ENCODE results near the gene PTPRN. TPM values are rescaled to one million over a fixed set of nuclear protein-coding genes. Genes with fewer than 3 reads are reported as not detected.

The PTPRN gene
- total and polyA plus RNA-seq, 2 of the 4 experiments (the other 2 are of a cell fraction): 5.2 to 22.0 TPM

DNA sequence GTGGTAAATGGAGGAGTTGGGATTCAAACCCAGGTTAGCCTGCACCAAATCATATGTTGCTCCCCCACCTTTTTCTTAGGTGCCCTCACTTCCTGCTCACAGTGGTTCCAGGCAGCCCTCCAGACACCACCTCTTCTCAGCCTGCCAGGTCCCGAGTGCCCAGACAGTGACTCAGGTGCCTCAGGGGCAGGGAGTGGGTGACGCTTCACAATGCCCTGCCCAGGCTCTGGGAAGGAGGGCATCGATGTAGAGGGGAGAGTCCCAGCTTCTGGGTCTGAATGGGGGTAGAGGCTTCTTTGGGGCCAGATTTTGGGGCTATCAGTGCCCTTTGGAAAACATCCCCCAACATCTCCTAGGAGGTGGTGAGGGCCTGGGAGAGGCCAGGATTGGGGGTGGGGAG lies 35.3 kb downstream of the PTPRN start:
- H3K36me3 ChIP-seq (ENCODE audit: control insufficient read depth, insufficient read depth, low read length): no peaks in the 10 kb centered on the region
- no TSS peak for BruUV-seq (replicated peaks)
- ATAC-seq (ENCODE audit: low read depth) (no peak), DNase-seq (no peak)
- peak overlapping the region; percentile 68; the same call in 2 of the 3 replicates for H2BK15ac ChIP-seq (ENCODE audit: low read depth, low read length)
- ChIA-PET CTCF (interaction anchor here (1.2 kb wide), 1 partner anchor 21 kb away, joined by 6 read pairs; no protein-coding TSS in a partner anchor), POLR2A (ENCODE audit: unreplicated experiment) (no interaction called here)
- H2AFZ ChIP-seq (replicated peaks; ENCODE audit: low read length, poor library complexity): peak overlapping the region; percentile 82
- in situ Hi-C loops (cut with MboI; ENCODE audit: low sequenced_read_pairs) (no loop called here), dilution Hi-C loops (cut with HindIII; ENCODE audit: low sequenced_read_pairs, unreplicated experiment) (no loop called here), intact Hi-C loops (cut with micrococcal nuclease) (no loop called here)
- no CpG with 5 or more reads among the region's 3 CpGs for WGBS, 2 experiments (ENCODE audit: extremely low coverage in 2 of 2, insufficient read length in 1 of 2)
- no peaks in the 10 kb centered on the region for H4K20me1 ChIP-seq (ENCODE audit: insufficient read depth, low read length)
- H3K56ac ChIP-seq (ENCODE audit: extremely low read depth, insufficient read depth, low read length): no peak overlapping the region
- peak overlapping the region; percentile 87 for H2BK120ac ChIP-seq (ENCODE audit: low read depth, low read length)
- peaks cover 20% of the 10 kb centered on the region for H3K4me1 ChIP-seq (ENCODE audit: control insufficient read depth, insufficient read depth, low read length)
- H2BK20ac ChIP-seq (ENCODE audit: low read depth, low read length): peak overlapping the region; percentile 47
- peak overlapping the region; percentile 75; the same call in 1 of the 2 replicates for H4K5ac ChIP-seq (ENCODE audit: low read depth, low read length)
- peak overlapping the region; percentile 77 for H3K4ac ChIP-seq (ENCODE audit: low read depth, low read length)
- peaks cover 13% of the 10 kb centered on the region for H3K9me1 ChIP-seq (ENCODE audit: insufficient read depth, low read length)
- peaks cover 7% of the 10 kb centered on the region; the same call in 1 of the 2 replicates for H3K27me3 ChIP-seq (ENCODE audit: control insufficient read depth, insufficient read depth, low read length)
- H4K8ac ChIP-seq (ENCODE audit: low read depth in 2 of 2, low read length in 2 of 2): peak overlapping the region; percentile 2 to 65; a peak in 3 of 4 replicates
- no peak overlapping the region for H3K4me3 ChIP-seq (ENCODE audit: insufficient read depth, low read depth, low read length)
- H4K91ac ChIP-seq (ENCODE audit: insufficient read depth, low read depth, low read length): peak overlapping the region; percentile 84
- peak overlapping the region; percentile 10; the same call in 1 of the 2 replicates for H3K9ac ChIP-seq (ENCODE audit: low read depth, low read length)
- H3K9me3 ChIP-seq (ENCODE audit: control insufficient read depth, insufficient read depth, low read length): no peaks in the 10 kb centered on the region
- peak overlapping the region; percentile 87 for H2AK5ac ChIP-seq (ENCODE audit: low read depth, low read length)
- H2AK9ac ChIP-seq (replicated peaks; ENCODE audit: low read depth, low read length, poor library complexity): peak overlapping the region; percentile 94
- H2BK5ac ChIP-seq (ENCODE audit: low read depth, low read length, poor library complexity, severe bottlenecking): peak overlapping the region; percentile 84
- no peak for TF ChIP-seq CEBPB (IDR thresholded peaks at IDR 0.05; ENCODE audit: low read depth, low read length)
- no peak for TF ChIP-seq CHD1 (IDR thresholded peaks at IDR 0.05; ENCODE audit: low read depth, low read length)
- no peak for TF ChIP-seq BHLHE40 (IDR thresholded peaks at IDR 0.05; ENCODE audit: low read depth, low read length)
- TF ChIP-seq RFX5 (IDR thresholded peaks at IDR 0.05; ENCODE audit: low read depth, low read length): no peak
- TF ChIP-seq RCOR1 (IDR thresholded peaks at IDR 0.05; ENCODE audit: insufficient replicate concordance, low read length): no peak
- TF ChIP-seq FOS (IDR thresholded peaks at IDR 0.05; ENCODE audit: low read depth, low read length): 0 out of 2 replicates have a peak, but pooled peaks have one; percentile 14
- peak overlapping the region; percentile 44 for H3K14ac ChIP-seq (replicated peaks; ENCODE audit: low read depth, low read length)
- peak overlapping the region; percentile 69; the same call in 1 of the 2 replicates for H3K27ac ChIP-seq (ENCODE audit: insufficient read depth, low read length)
- no peak overlapping the region for H3K4me2 ChIP-seq (ENCODE audit: low read depth, low read length)
- H3K79me1 ChIP-seq (ENCODE audit: low read depth in 1 of 2, low read length in 2 of 2): no peaks in the 10 kb centered on the region; a peak in 1 of 4 replicates
- peak overlapping the region; percentile 68 for H3K18ac ChIP-seq (ENCODE audit: low read depth, low read length)
- peak overlapping the region; percentile 21 for H3K23ac ChIP-seq (ENCODE audit: low read depth, low read length)
